ENCODE data around the gene HMGCS1. TPM values are rescaled to one million over a fixed set of nuclear protein-coding genes. Genes with fewer than 3 reads are reported as not detected.

Gene HMGCS1
- total RNA-seq, 1 experiment from 2014 or later = 52.8 TPM

GRCh38 chr5:43309637-43310036, 3.6 kb downstream of the HMGCS1 start:
- RAD21 ChIA-PET (ENCODE audit: low non-redundant PET in 1 of 2, low total read pairs in 2 of 2, uncharacterized antibody in 2 of 2, unreplicated experiment in 2 of 2) = no interaction called here
- POLR2A ChIA-PET = no interaction called here
- H3K9ac ChIP-seq (ENCODE audit: low read length) = no peak overlapping the region
- H3K4me2 ChIP-seq (ENCODE audit: low read length) = no peak overlapping the region
- no peaks in the 10 kb centered on the region for H3K36me3 ChIP-seq (ENCODE audit: control insufficient read depth in 1 of 2, insufficient read depth in 2 of 2, low read length in 2 of 2)
- H2AFZ ChIP-seq (ENCODE audit: low read depth, low read length, poor library complexity, severe bottlenecking) = no peak overlapping the region
- peaks cover 7 to 18% of the 10 kb centered on the region in 2 experiments; a peak in 3 of 4 replicates for H3K4me1 ChIP-seq (ENCODE audit: control insufficient read depth in 1 of 2, insufficient read depth in 2 of 2, low read length in 2 of 2)
- H3K9me3 ChIP-seq (ENCODE audit: control insufficient read depth in 1 of 2, insufficient read depth in 1 of 2, low read depth in 1 of 2, low read length in 2 of 2) = no peaks in the 10 kb centered on the region
- no peaks in the 10 kb centered on the region for H3K9me2 ChIP-seq (ENCODE audit: insufficient read depth)
- H4K20me1 ChIP-seq (ENCODE audit: insufficient read depth) = no peaks in the 10 kb centered on the region
- TF ChIP-seq TCF7L2 (IDR thresholded peaks at IDR 0.05; ENCODE audit: borderline replicate concordance, extremely low read depth, insufficient read depth, insufficient read length) (no peak), YY1 (IDR thresholded peaks at IDR 0.05; ENCODE audit: extremely low read depth, insufficient replicate concordance, low read depth, low read length) (no peak), POLR2A (IDR thresholded peaks at IDR 0.05; ENCODE audit: borderline replicate concordance, extremely low read depth, insufficient read depth, insufficient read length) (no peak), ZFX (IDR thresholded peaks at IDR 0.05) (no peak), REST (IDR thresholded peaks at IDR 0.05; ENCODE audit: low read depth) (no peak), EZH2 (IDR thresholded peaks at IDR 0.05) (no peak), SRF (IDR thresholded peaks at IDR 0.05; ENCODE audit: low read depth) (no peak), ELF1 (IDR thresholded peaks at IDR 0.05; ENCODE audit: borderline replicate concordance, low read depth) (no peak), CBX3 (IDR thresholded peaks at IDR 0.05; ENCODE audit: low read depth) (no peak), ZNF274 (IDR thresholded peaks at IDR 0.05; ENCODE audit: low read depth, low read length) (no peak), SIN3A (IDR thresholded peaks at IDR 0.05; ENCODE audit: low read depth) (no peak), RAD21 (IDR thresholded peaks at IDR 0.05; ENCODE audit: low read depth) (no peak), EGR1 (IDR thresholded peaks at IDR 0.05; ENCODE audit: low read depth) (no peak), CEBPB (IDR thresholded peaks at IDR 0.05; ENCODE audit: low read depth) (no peak), SP1 (IDR thresholded peaks at IDR 0.05; ENCODE audit: low read depth) (no peak), POLR2AphosphoS5 (IDR thresholded peaks at IDR 0.05; ENCODE audit: low read depth, low read length) (no peak)
- ATAC-seq = no peak
- H3K27me3 ChIP-seq (ENCODE audit: insufficient read depth, low read length) = no peaks in the 10 kb centered on the region
- intact Hi-C loops (cut with micrococcal nuclease) = loop anchor here (10.0 kb wide), 2 partner anchors 185 to 395 kb away; partner anchors contain the start of gene ZNF131
- CTCF ChIA-PET = no interaction called here
- DNase-seq (ENCODE audit: low read depth, low spot score) = no peak
- H3K79me2 ChIP-seq (ENCODE audit: insufficient read depth, low read length) = peaks cover 76% of the 10 kb centered on the region
- no TSS peak for BruUV-seq (replicated peaks)
- no peak overlapping the region for H3K27ac ChIP-seq (ENCODE audit: low read depth, low read length)
- H3K4me3 ChIP-seq (replicated peaks in 1 of 2; ENCODE audit: low read depth in 1 of 2, low read length in 2 of 2) = no peak overlapping the region

All from HCT116 (cell line).